Right lung (tissue), 10 donors: ENCODE measurements around the gene ZNF625. TPM values are rescaled to one million over a fixed set of nuclear protein-coding genes. Genes with fewer than 3 reads are reported as not detected.
A peak's percentile ranks its signal among the peaks of the same experiment; 100 is the strongest.

Experiments used
- DNase-seq, 2 donors: peaks; one replicate each; pipeline ENCODE4 v3.0.0-alpha.2; 2013
- long read RNA-seq, 8 donors: transcript quantifications; one replicate each; lab custom pipeline, GENCODE V29; 2026
- polyA plus RNA-seq, 5 donors: library from polyadenylated mRNA; unstranded; fragments of 120-200 nt; gene quantifications; one replicate each; pipeline versions ENCODE4 v1.2.1 to v1.2.3, GENCODE V29; 2013; ENCODE audit warnings: inconsistent platforms in 1 of 5, low replicate concordance in 1 of 5; ENCODE audit not compliant: insufficient read length in 5 of 5, insufficient read depth in 1 of 5

The ZNF625 gene
- 10 to 100 TPM; 10.6 to 17.9 (median 16.1) TPM for polyA plus RNA-seq
- long read RNA-seq, donor 1, partial matches to known transcripts, result 0 of 1 reads
- long read RNA-seq, donor 1, other reads (novel, unspliced or antisense), result 0 of 1 reads
- long read RNA-seq, donor 2, partial matches to known transcripts, result 0 of 5 reads
- long read RNA-seq, donor 2, other reads (novel, unspliced or antisense), result 5 of 5 reads
- long read RNA-seq, donor 3, partial matches to known transcripts, result 10 of 11 reads
- long read RNA-seq, donor 3, other reads (novel, unspliced or antisense), result 0 of 11 reads
- long read RNA-seq, donor 4, partial matches to known transcripts, result 0 of 1 reads
- long read RNA-seq, donor 4, other reads (novel, unspliced or antisense), result 0 of 1 reads
- long read RNA-seq, donor 5, partial matches to known transcripts, result 0 of 2 reads
- long read RNA-seq, donor 5, other reads (novel, unspliced or antisense), result 0 of 2 reads
- long read RNA-seq, donor 6, partial matches to known transcripts, result 9 of 11 reads
- long read RNA-seq, donor 6, other reads (novel, unspliced or antisense), result 0 of 11 reads
- long read RNA-seq, donor 7, partial matches to known transcripts, result 0 of 2 reads
- long read RNA-seq, donor 7, other reads (novel, unspliced or antisense), result 0 of 2 reads
- long read RNA-seq, donor 8, result 0 reads

- DNase-seq, result peak; percentile 86 to 87
Measured at GRCh38 chr19:12156223-12157058, at the start of gene ZNF625. Gene ZNF625 (minus strand): TSS chr19:12156734. CDS start chr19:12156558, 176 bp downstream.

DNA sequence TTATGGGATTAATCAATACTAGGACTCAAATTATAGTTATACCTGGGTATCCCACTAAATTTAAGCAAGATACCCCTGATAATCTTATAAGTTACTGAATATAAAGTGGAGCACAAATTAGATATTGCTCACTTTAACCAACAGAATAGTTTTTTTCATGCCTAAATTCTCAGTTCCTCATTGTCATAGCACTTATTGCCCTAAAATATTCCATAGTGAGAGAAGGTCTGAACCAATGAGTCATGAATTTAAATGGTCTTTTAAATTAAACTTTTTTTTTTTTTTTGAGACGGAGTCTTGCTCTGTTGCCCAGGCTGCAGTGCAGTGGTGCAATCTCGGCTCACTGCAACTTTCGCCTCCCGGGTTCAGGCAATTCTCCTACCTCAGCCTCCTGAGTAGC is 48.8 kb upstream of the ZNF625 start:
- DNase-seq, result no peak

GRCh38 chr19:12202250-12202649 is 45.7 kb upstream of the ZNF625 start:
- peak in 1 of 2 donors; percentile 13 for DNase-seq

DNA sequence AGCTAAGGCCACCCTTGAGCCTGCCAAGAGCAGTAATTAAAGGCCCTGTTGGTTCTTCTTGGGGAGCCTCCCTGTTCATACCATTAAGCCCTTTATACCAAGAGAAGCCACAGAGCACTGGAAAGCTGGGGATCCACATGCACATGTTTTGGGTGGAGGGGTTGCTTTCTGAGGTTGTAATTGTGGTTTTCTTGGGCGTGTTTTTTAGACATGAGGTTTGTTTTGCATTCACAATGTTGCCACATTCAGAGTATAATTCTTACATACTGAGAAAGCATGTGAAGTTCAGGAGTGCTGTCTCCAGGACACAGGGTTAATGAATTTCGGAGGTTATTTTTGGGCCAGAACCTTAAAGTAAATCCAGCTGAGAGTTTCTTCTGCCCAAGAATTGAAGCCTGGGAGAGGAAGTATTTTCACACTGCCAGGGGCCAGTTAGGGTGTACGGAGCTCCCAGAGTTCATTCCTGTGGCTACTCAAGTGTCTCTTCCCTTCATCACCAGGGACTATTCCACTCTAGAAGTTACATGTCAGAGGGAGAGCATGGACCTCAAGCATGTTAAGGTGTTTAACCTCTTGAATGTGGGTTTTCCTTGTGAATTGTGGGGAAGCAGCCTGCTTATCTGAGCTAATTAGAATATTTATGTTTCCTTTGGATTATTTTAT is 43.4 kb upstream of the ZNF625 start:
- no peak for DNase-seq

DNA sequence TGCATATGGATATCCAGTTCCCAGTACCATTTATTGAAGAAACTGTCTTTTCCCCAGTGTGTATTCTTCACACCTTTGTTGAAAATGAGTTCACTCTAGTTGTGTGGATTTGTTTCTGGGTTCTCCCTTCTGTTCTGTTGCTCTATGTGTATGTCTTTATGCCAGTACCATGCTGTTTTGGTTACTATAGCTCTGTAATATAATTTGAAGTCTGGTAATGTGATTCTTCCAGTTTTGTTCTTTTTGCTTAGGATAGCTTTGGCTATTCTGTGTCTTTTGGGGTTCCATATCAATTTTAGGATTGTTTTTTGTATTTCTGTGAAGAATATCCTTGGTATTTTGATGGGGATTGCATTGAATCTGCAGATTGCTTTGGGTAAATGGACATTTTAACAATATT is 41.6 kb upstream of the ZNF625 start:
- no peak for DNase-seq

GRCh38 chr19:12194827-12195731 is 38.5 kb upstream of the ZNF625 start:
- DNase-seq, result peak; percentile 84 to 87

DNA sequence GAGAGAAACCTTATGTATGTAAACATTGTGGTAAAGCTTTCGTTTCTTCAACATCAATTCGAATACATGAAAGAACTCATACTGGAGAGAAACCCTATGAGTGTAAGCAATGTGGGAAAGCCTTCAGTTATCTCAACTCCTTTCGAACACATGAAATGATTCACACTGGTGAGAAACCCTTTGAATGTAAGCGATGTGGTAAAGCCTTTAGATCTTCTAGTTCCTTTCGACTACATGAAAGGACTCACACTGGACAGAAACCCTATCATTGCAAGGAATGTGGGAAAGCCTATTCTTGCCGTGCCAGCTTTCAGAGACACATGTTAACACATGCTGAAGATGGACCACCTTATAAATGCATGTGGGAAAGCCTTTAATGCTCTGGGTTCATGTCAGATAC is 31.1 kb upstream of the ZNF625 start:
- no peak for DNase-seq

DNA sequence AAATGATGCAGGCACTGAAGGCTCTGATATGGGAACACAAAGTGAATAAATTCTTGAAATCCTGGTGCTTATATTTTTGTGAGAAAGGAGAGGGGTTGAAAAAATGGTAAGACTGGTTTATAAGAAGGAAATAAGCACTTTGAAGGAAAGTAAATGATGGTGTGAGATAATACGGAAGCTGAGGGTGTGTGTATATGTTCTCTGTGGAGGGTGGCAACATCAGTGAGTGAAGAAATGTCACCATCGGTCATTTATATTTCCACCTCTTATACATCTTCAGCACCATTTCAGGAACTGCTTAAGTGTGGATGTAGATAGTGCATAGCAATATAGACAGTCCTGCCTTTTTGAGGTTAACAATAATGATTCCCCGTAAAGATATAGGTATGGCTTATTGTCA is 23.8 kb upstream of the ZNF625 start:
- DNase-seq, result no peak

DNA sequence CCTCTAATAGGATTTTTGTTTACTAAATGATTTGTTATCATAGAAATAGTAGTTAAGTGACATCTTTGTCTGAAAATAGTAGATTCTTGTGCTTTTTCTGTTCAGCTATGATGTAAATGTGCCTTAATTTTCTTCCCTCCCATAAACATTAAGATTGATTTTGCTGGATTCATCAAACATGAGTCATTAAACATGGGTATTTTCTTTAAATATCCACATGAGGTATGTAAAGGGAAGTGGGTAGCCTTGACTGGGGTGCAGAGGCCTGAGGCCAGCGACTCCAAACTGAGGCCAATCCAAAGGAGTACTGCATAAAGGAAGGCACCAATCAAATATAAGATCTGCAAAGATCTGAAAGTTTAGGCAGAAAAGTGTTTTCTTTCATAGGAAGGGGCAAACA is 10.1 kb upstream of the ZNF625 start:
- DNase-seq, result no peak

DNA sequence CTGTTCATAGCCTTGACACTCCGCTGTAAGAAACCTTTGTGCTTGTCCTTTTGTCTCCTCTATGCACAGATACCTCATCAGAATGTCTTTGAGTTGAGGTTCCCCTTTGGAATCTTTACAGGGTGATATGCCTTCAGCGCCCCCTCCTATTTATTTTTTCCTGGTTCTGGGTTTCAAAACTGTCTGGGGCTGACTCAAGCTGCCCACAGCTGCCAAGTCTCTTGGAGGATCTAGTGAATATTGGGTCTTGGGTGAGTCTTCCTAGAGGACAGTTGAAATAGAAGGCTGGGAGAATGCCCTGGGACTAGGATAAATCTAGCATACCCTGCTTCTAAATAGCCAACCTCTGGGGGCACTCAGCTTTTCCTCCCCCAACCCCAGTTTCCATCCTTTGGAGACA is 7.3 kb upstream of the ZNF625 start:
- DNase-seq, result no peak

GRCh38 chr19:12162882-12163806 is 6.6 kb upstream of the ZNF625 start, which contains the start of gene ZNF136:
Gene ZNF136 (plus strand): TSS chr19:12163096. CDS start chr19:12163204, 108 bp downstream.
- DNase-seq, result peak; percentile 90 to 94

DNA sequence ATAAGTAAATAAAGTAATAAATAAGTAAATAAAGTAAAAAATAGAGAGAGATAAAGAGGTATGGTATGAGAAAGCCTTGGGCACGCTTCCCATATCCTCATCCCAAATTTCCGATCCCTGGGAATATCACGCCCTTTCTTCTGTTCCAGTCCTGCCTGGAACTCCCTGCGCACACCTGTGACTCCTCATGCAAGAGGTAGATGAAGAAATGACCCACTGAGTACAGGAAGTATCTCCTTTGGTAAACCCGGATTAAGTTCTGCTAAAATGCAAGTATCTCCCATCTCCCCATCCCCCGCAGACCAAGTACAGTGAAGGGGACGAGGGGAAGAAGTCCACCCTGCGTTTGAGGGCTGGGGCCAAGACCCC is 6.0 kb upstream of the ZNF625 start:
- no peak for DNase-seq

GRCh38 chr19:12159773-12160414 is 3.4 kb upstream of the ZNF625 start:
- DNase-seq, result no peak

DNA sequence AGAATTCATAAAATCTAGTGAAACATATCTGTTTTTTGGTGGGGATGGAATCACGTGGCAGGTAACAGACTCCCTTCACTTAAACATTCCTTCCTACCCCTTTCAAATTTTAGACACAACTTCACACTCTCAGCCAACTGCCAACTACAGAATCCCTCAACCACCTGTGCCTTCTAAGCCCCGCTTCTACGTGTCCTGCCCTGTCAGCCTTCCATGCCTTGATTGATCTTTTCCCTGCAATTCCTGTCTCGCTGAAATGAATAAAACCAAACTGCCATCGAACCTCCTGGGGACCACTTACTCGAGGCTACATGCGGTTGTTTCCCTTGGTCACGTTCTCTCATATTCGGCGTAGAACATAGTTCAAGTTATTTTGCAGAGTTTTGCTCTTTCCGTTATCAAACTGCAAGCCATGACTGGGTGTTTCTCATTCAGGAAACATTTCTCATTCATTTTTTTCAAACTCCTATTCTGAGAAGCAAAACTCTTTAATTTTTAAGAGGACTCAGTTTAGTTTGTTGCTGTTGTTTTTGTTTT is 1.1 kb downstream of the ZNF625 start:
- no peak for DNase-seq

DNA sequence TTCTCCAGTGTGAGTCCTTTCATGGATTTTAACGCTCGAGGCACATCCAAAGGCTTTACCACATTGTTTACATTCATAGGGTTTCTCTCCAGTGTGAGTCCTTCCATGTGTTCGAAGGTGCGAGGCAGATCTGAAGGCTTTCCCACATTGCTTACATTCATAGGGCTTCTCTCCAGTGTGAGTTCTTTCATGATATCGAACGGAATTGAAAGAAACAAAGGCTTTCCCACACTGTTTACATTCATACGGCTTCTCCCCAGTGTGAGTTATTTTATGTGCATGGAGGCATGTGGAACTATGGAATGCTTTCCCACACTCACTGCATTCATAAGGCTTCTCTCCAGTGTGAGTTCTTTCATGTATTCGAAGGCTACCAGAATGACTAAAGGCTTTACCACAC is 11.2 kb downstream of the ZNF625 start:
- DNase-seq, result no peak

DNA sequence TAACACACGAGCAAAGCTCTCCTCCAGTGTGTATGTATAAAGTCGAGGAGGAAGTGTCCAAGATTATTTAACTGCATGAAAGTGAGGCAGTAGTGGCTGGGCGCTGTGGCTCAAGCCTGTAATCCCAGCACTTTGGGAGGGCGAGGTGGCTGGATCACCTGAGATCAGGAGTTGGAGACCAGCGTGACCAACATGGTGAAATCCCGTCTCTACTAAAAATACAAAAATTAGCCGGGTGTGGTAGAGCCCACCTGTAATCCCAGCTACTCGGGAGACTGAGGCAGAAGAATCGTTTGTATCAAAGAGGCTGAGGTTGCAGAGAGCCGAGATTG is 15.2 kb downstream of the ZNF625 start:
- no peak for DNase-seq

- peak; percentile 78 to 81 for DNase-seq
Measured at GRCh38 chr19:12140545-12141404, 15.8 kb downstream of the ZNF625 start.
